Germinal center (tissue), 1 donor: ENCODE data around the gene RIMS4.

Experiments
- DNase-seq: peaks from one replicate; pipeline ENCODE4 v3.0.0; 2012; ENCODE audit warnings: mixed read lengths, low spot score

RIMS4 gene

GRCh38 chr20:44810391-44811149 is at the start of gene RIMS4:
RIMS4 (minus strand) TSS chr20:44810546; CDS start chr20:44810271, 275 bp downstream.
- DNase-seq: peak; percentile 20

GRCh38 chr20:44858606-44859360 is 48.4 kb upstream of the RIMS4 start:
- DNase-seq: no peak

- no peak for DNase-seq
Measured at GRCh38 chr20:44856856-44857448, 46.6 kb upstream of the RIMS4 start.

GRCh38 chr20:44856442-44856841 is 46.1 kb upstream of the RIMS4 start:
- DNase-seq: no peak

- no peak for DNase-seq
Measured at GRCh38 chr20:44851545-44851944, 41.2 kb upstream of the RIMS4 start.

- DNase-seq: no peak
Measured at GRCh38 chr20:44850837-44851236, 40.5 kb upstream of the RIMS4 start.

- no peak for DNase-seq
Measured at GRCh38 chr20:44850272-44850671, 39.9 kb upstream of the RIMS4 start.

- DNase-seq: no peak
Measured at GRCh38 chr20:44849703-44850102, 39.4 kb upstream of the RIMS4 start.

- DNase-seq: no peak
Measured at GRCh38 chr20:44848254-44849015, 38.1 kb upstream of the RIMS4 start.

- DNase-seq: no peak
Measured at GRCh38 chr20:44843876-44844275, 33.5 kb upstream of the RIMS4 start.

GRCh38 chr20:44841955-44842354 is 31.6 kb upstream of the RIMS4 start:
- no peak for DNase-seq

GRCh38 chr20:44840826-44841225 is 30.5 kb upstream of the RIMS4 start:
- DNase-seq: no peak

GRCh38 chr20:44839481-44839880 is 29.1 kb upstream of the RIMS4 start:
- DNase-seq: no peak

- no peak for DNase-seq
Measured at GRCh38 chr20:44838521-44838920, 28.2 kb upstream of the RIMS4 start.

- DNase-seq: no peak
Measured at GRCh38 chr20:44837946-44838345, 27.6 kb upstream of the RIMS4 start.

- no peak for DNase-seq
Measured at GRCh38 chr20:44836601-44837120, 26.3 kb upstream of the RIMS4 start.

GRCh38 chr20:44835661-44836221 is 25.4 kb upstream of the RIMS4 start:
- no peak for DNase-seq

- no peak for DNase-seq
Measured at GRCh38 chr20:44835116-44835515, 24.8 kb upstream of the RIMS4 start.

GRCh38 chr20:44834693-44835092 is 24.3 kb upstream of the RIMS4 start:
- DNase-seq: no peak

- DNase-seq: no peak
Measured at GRCh38 chr20:44833437-44833836, 23.1 kb upstream of the RIMS4 start.

GRCh38 chr20:44832724-44833123 is 22.4 kb upstream of the RIMS4 start:
- DNase-seq: no peak

- no peak for DNase-seq
Measured at GRCh38 chr20:44830995-44831394, 20.6 kb upstream of the RIMS4 start.
